TTC549 (cell line): ENCODE results near the gene CACNB2.

Source experiments
- FAIRE-seq: peaks from 2 replicates; lab custom pipeline; 2012; peaks lifted over from hg19 to GRCh38; lab: Jason Lieb, UNC

The CACNB2 gene

DNA sequence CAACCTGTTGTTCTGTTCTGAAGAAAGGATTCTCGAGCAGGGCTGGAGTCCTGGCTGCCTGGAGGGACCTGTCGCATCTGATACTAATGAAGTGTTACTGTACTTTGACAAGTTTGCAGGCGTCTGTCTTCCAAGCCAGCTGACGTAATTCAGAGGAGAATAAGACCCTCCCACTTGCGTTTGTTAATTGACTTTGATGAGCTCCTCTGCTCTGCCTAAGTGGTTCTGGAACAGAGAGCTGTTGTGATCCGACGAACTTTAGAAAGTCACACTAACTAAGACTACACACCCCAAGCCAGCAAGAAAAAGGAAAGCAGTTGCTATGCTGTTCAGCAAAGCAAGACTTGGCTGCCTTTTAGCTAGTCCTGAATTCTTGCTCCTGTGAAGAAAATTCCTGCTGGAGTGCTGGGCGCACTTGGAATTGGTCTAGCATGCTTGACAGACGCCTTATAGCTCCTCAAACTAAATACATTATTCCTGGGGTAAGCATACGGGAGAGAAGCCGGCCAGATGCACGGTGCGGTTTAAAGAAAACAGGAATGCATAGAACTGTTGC lies 200.3 kb downstream of the CACNB2 start:
- FAIRE-seq, result no peak

DNA sequence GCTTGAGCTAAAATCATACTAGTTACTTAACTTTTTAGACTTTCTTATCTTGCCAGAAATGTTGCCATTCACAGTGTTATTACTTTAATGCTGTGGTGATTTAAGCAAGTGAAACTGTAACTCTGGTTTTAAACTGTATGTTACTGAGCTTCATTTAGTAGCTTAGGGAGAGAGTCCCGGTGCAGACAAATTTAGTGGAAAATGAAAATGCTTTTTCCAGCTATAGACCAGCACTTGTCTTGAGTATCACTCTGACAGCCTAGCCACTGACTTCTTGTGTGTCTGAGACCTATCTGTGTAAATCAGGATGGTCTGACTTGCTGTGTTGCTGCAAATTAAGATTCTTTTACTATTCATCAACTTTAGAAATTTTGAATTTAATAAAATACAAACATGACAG lies 200.8 kb downstream of the CACNB2 start:
- no peak for FAIRE-seq

DNA sequence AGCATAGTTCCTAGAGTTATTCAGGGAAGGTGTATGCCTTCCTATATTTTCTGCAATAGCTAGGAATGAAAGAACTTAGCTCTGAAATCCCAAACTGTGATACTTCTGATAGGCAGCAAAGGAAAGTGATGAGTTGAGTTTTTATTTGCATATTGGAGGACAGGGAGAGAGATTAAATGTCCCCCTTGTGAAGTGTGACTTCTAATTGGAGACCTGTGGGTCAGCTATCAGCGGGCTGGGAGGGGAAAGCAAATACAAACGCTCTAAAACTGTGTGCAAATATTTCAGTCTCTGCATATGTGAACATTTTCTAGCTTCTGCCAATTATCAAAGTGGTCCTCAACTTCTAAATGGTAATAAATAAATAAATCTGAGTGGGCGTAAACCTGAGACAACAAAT lies 203.3 kb downstream of the CACNB2 start:
- no peak for FAIRE-seq

DNA sequence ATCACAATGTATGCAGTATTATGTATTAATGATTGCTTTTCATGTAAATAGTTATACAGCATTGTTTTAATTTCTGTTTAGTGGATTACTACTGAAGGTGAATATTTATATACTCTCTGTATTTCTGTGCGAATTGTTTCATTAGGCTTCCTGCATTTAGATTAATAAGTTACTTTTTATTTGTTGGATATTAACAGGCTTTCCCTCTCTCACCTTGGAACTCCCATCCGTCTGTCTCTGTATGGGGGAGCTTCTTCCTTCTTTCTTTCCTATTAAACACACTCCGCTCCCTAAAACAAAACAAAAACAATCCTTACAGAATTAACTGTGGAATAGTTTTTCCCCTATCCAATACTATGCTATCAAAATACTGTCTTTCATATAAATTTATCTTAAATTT lies 205.1 kb downstream of the CACNB2 start:
- FAIRE-seq, result no peak

DNA sequence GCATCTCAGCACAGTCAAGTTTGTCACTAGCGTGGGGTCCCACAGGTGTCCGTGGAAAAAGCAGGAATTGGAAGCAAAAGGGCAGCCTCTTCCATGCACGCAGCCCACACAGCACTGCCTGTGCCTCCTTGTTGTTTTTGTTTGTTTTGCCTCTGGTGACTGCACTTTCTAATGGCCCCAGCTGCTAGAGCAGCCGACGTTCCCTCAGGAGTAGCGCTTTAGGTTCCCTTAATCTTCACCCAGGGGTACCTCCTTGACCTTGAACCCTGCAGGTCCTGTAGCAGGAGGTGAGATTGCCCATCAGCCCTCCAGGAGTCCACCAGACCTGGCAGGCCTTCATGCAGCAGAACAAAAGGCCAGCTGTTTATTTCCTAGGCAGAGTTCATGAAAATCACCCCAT lies 210.1 kb downstream of the CACNB2 start:
- FAIRE-seq, result no peak

DNA sequence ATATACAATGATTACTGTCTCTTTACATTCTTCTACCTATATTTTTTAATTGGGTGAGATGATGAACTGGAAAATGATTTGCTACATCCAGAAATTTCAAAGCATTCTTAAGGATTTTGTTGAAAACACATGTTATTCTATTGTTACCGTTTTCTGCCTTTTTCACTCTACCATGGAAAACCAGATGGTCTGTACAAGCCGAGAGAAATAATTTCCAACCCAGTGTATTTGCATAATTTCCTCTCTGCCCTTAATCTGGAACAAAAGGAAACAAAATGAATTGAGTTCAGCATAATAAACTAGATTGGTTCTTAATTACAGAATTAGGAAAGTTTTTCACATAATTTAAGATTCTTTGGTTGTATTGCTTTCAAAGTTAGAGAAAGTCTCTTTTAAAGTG lies 211.2 kb downstream of the CACNB2 start:
- no peak for FAIRE-seq

DNA sequence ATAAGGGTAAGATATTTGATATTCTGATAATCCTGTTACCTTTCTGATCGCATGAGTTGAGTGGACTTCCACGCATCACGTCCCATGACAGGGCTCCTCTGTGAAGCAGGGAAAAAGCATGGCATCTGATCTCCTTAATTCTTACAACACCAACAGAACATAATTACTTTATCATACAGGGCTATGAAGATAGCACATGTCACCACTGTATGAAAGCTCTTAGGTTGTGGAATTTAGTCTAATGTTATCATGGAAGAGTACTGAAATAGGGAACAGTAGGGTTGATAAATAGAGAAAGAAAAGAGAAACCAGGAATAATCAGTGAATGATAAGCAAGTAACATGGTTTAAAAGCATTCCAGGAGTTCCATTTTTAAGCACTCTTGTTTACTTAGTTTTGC lies 212.0 kb downstream of the CACNB2 start:
- no peak for FAIRE-seq

DNA sequence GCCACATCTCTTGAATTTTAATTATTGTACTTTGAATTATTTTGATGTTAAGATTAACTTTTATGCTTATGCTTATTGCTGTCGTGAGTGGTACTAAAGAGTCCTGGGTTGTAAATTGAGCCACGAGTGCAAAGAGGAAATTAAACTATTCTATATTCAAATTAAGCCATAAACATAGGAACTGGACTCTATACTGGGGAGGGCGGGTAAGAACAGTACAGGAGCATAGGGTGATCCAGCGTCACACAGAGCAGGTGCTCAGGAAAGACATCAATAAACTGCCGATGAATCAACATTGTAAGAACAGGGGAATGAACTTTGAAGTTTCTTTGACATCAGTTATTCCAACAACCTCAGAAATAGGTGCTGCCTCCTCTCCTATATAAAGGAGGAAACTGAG lies 219.6 kb downstream of the CACNB2 start:
- FAIRE-seq, result no peak

DNA sequence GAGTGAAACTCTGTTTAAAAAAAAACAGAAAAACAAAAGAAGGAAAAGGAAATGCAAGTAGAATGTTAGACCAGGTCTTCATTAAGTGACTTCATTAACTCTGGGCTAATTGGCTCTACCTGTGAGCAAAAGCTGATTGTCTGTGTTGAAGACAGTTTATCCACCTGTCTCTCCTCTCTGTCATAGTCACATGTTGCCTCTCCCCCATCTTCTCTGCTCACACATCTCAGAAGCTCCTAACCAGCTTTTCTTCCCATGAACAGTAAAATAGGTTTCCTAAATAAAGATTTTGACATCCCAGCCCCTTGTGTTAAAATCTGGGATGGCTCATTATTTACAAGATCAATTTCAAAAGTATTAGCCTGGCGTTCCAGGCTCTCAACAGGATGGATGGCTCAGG lies 222.7 kb downstream of the CACNB2 start:
- FAIRE-seq, result no peak

DNA sequence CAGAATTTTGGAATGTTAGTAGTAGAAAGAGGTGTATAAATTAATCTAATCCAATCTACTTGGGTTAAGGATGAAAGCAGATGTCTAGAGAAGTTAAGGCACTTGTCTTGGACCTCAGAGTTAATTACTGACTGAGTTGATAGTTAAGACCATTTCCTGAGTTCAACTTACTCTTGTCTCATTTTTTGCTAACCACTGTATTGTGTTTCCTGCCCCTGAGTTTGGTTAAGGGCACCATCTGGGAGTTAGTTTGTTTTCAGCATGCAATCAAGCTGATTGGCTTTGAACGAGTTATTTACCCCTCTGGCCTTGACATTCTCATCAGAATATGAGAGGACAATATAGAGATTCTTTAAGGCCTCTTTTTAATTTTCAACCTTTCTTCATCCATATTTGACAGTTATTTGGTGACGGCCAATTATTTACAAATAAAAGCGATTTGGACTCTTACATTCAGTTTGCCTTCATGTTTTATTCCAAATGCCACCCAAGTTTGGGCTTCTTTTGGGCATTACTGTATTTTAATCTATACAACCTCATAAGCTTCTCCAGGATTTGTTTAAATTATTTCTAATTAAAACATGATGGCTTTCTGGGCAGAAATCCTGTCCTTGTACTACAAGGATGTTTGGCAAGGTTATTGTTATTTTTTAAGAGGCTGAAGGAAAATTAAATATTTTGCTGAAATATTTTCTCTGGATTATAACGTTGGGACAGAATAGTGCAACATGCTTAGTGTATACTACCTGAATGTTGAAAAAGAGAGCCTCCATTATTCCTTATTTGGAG lies 225.0 kb downstream of the CACNB2 start:
- no peak for FAIRE-seq

DNA sequence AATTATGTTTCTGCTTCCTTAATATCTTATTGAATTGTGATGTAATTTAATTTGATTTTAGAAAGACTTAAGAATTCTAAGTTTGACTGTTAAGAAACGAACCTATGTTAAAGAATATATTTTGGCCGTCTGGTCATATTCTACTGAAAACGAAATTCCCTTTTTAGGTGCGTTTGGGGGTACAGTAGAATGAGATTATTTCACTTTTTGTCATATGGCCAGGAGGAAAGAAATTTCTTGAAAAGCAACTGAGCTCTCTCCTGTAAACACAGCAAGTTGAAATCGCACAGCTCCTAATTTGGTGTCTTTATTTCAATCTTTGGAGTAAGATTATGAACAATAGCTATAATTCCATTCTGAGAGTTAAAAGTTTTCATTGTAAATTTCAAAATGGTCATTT lies 227.6 kb downstream of the CACNB2 start:
- FAIRE-seq, result no peak

DNA sequence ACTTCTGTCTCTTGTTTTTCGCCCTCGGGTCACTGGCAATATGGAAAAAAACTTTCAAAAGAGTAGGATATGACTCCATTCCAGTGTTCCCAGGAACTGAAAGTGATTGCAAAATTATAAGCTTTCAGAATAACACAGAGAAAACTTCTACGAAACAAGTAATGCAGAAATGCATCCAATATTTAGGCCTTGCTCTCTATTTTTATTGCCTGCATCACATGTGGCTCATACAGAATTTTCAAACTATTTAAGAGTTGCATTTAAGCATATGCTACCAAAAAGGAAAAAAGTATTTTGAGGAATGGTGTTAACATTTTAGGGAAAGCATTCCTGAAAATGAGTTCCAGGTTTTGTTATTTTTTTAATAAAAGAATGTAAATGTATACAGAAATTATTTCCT lies 228.0 kb downstream of the CACNB2 start:
- no peak for FAIRE-seq

DNA sequence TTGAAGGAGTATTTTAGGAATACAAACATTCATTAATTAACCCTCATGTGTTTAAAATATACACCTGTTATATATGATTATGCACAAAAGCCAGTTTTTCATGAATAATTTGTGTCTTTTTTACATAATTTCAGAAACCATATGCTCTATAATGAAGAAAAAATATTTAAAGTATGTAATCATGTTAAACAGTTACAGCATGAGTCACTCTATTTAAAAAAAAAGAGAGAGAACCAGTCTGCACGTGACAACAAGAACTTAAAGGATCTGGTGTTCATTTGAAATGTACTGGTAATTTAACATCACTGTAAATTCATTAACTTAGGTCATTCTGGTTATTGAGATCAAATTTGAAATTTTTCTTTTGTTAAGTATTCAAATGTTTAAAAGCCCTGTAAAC lies 228.5 kb downstream of the CACNB2 start:
- no peak for FAIRE-seq

DNA sequence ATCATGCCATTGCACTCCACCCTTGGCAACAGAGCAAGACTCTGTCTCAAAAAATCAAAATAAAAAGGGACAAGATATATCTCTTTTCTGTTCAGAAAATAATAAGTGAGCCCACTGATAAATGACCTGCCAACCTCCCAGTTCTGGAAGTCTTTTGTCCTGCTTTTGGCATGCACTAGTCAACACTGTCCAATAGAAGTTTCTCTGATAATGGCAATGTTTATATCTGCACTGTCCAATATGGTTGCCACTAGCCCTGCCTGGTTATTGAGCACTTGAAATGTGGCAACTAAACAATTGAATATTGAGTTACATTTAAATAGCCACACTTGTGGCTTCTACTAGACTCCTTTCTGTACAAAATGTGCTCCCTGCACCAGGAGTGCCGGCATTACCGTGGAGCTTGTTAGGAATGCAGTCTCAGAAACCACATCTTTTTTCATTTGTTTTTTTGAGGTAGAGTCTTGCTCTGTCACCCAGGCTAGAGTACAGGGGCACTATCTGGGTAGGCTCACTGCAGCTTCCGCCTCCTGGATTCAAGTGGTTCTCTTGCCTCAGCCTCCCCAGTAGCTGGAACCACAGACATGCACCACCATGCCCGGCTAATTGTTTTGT lies 229.7 kb downstream of the CACNB2 start:
- FAIRE-seq, result no peak

DNA sequence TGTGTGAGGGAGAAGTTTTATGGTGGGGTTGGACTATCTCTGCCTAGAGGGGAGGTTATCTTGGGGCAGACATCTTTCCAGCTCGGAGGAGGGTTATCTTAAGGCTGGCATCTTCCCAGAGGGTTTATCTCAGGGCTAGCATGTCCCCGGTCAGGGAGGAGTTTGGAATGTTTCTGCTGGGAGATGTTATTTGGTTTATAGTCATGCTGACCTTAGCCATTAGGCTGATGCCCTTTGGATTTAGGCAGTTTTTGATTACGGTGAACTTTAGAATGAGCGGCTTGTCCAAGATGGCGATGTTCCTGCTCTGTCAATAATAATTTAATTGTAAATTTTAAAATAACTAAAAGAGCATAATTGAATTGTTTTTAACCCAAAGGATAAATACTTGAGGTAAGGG lies 236.4 kb downstream of the CACNB2 start:
- no peak for FAIRE-seq

DNA sequence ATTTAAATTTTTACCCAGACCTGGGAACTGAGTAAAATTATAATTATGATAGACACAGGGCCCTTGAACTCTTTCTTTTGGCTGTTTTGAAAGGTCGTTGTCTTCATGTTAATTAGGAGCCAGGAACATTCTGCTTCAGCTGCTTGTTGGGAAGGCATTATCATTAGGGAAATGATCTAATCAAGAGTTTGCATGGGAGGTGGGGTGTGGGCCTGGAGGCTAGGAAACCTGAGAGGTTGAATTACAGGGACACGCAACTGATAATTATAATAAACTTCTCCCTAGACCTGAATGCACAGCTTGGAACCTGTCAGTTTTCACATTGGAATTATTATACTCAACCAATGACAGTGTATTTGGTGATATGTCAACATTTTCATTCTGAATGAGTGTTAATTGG lies 237.7 kb downstream of the CACNB2 start:
- no peak for FAIRE-seq

DNA sequence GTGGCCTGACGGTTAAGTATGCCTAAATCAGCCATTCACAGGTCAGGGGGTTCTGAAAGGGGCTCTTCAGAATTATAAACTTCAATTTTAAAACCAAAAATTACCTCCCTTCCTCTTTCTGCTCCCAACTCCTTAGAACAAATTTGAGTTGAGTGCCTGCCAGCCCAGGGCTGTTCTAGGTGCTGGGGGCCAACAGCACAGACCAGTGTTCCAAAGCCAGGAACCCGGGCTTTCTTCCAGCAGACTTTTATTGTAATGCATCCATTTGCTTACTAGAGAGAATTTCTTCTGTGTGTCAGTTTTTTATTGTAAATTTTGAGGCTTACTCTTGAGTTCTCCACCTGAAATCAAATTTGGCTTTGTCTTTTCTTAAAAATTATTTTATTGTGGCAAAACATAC lies 238.5 kb downstream of the CACNB2 start:
- FAIRE-seq, result no peak

DNA sequence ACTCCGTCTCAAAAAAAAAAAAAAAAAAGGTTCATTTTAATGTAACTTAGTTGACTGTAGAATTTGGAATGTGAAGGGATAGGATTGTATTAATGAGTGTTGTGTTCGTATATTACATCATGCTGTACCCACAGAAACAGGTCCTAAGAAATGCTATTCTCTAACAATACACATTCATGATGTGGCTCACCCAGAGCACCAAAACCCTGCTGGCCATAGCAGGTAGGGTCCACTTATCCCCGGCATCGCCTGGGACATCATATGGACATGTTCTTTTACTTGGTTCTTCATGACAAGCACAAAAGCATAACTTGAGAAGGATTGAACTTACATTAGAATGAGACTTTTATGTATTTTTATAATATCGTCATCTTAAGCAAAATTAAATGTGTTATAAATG lies 241.5 kb downstream of the CACNB2 start:
- FAIRE-seq, result no peak

DNA sequence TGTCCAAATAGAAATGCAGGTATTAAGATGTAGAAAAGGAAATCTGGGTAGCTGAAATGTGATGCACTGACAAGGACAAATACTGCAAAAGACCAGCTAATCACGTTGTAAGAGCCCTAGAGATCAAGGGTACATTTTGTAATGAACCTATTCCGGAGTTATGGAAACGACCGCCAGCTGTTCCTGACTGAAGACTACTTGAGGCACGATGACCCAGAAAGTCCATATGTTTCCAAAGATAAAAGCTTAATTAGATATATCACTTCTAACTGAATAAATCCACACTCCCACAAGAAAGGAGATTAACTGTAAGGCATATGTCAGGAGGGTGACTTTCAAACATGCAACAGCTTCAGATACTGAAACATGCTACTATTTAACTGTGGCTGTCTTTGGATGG lies 257.7 kb downstream of the CACNB2 start:
- no peak for FAIRE-seq

DNA sequence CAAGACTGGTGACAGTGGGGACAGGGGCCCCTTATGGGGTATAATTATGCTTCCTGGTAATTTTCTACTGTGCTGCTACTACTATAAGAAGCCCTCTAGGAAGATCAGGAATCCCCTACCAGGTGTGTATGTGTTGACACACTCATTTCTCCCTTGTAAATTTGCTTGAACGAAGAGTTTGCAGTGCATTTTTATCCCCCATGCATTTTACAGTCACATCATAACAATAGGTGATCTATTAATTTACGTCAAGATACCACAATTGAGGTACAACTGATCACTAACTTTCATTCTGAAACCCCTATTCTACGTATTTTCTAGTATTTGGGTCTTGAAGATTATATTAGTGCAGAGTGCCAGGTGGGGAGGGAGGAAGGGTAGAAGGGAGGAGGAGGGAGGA lies 258.9 kb downstream of the CACNB2 start:
- no peak for FAIRE-seq

DNA sequence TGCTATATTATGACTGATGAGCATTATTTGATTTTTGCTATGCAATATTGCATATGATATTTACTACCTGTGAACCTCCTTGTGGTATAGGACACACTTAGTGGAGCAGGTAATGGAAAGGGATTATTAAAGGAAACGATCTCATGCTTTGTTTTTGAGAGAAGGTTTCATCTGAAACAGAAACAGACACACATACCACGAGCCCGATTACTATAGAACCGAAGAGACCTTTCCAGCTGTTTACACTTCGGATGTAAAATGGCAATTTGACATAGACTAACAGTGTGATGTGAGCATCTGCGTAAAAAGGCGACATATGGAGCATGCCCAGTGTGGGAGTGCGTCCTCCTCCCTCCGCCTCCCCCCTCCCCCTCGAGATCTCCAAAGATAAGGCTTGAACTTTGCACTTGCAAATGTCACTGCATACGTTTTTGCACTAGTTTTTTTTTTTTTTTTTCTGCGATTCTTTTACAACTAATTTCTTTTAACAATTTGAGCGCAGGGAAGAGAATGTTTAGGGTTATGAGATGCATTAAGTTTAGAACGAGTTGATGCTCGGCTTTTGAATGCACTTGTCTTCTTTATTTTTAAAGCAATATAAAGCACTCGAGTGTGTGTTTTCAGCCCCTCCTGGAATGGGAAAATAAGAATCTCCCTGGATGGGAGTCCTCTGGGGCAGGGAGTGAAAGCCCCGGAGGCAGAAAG lies 260.1 kb downstream of the CACNB2 start:
- no peak for FAIRE-seq

DNA sequence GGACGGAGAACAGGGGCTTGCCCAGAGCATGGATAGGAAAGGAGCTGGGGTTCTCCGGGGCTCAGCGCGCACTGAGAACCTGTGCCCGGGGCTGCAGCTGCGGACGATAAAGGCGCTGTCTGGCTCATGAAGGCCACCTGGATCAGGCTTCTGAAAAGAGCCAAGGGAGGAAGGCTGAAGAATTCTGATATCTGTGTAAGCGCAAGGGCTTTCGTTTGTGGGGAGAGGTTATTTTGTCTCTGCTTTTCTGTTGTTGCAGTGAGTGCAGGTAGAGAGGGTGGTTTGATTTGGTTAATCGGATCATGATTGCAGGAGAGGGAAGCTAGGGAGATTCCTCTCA lies 260.7 kb downstream of the CACNB2 start:
- FAIRE-seq, result no peak

DNA sequence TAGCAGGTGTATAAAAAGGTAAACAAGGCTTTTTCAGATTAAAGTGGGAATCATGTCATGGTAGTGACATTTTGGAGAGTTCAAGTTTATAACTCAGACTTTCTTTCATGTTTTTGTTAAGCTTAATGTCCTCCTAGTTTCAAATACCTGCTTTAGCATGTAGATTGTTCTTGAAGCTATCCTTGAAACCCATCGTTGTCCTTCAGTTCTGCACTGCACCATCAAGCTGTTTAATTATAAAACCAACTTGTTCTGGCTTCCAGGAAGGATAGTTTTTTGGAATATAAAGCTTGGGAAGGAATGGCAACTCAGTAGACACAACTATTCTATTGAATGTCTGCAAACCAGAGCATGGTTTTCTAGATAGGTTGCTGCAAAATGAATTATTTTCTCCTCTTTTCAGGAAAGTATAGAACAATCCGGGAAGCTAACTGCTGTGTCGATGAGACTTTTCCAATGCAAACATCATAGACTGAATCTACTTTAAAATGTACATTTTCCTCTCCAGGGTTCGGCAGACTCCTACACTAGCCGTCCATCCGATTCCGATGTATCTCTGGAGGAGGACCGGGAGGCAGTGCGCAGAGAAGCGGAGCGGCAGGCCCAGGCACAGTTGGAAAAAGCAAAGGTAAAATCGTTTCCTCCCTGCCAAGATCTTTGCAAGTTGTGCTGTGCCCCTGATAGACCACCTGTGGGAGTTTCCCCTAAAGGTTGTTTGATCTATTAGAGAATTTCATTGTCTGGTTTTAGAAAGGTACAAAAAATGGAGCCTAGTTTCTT lies 261.4 kb downstream of the CACNB2 start:
- no peak for FAIRE-seq
